ENCODE data around the gene UPF1. TPM values are rescaled to one million over a fixed set of nuclear protein-coding genes. Genes with fewer than 3 reads are reported as not detected.
"Not testable (repeated sequence)": the region's sequence is repeated elsewhere in the genome, so short reads cannot be mapped to it uniquely, and the experiment has no call there.

Gene UPF1
- total RNA-seq, 8 experiments from 2014 or later = 19.0 to 61.6 (median 28.9) TPM

DNA sequence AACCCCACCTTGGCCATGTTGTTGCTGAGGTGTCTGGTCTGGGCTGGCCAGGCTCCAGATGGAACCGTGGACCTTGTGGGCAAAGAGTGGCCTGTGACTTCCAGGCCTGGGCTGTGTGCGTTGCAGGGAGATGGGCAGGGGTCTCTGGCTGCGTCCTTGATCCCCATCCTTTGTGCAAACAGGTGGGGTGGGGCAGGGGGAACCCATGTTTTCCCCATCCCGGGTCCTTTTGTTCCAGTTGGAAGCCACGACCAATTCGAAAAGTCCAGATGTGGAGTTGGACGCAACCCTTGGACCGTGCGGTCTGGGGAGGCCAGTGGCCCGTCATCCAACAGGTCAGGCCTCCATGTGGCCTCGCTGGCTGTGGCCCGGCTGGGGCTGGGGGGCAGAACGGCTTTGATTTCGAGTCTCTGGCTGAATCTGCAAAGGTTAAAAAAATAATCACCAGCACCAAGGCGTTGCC, 27.6 kb upstream of the UPF1 start:
- WGBS, 10 experiments = 40 to 80% (median 77%) methylated on average over 1 to 7 of the region's 15 CpGs; no CpG with 5 or more reads in 6 of the 10 experiments
- Histone ChIP-seq H3K4me1 (replicated peaks in 1 of 2) (no peaks in the 10 kb centered on the region), H3K4me3 (no peak overlapping the region), H3K27ac (no peak overlapping the region)
- in situ Hi-C loops (cut with MboI; ENCODE audit: low pct_unique_long_range_greater_than_20kb in 2 of 9, low sequenced_read_pairs in 9 of 9, unreplicated experiment in 9 of 9) = no loop called here
- no peak for ATAC-seq (replicated peaks in 6 of 8)

DNA sequence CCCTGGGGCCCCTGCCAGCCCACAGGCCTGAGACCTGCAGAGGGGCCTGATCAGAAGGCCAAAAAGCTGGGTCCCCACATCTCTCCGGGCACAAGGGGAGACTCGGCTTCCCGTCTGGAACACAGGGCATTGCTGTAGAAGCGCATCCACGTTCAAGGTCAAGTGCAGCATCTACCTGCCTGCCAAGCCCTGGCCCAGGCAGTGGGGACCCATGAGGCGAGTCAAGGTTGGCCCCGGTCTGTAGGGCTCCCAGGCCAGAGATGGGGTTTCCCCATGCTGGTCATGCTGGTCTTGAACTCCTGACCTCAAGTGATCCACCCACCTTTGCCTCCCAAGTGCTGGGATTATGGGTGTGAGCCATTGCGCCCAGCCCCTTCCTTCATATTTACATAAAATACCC, 27.1 kb upstream of the UPF1 start:
- ATAC-seq (replicated peaks in 6 of 8) = no peak
- no peak overlapping the region for H3K27ac ChIP-seq
- no peak overlapping the region for H3K4me3 ChIP-seq
- H3K4me1 ChIP-seq (replicated peaks in 1 of 2) = no peaks in the 10 kb centered on the region
- WGBS, 10 experiments = 85 to 100% (median 100%) methylated on average over 1 to 2 of the region's 8 CpGs; no CpG with 5 or more reads in 5 of the 10 experiments
- in situ Hi-C loops (cut with MboI; ENCODE audit: low pct_unique_long_range_greater_than_20kb in 2 of 9, low sequenced_read_pairs in 9 of 9, unreplicated experiment in 9 of 9) = no loop called here

DNA sequence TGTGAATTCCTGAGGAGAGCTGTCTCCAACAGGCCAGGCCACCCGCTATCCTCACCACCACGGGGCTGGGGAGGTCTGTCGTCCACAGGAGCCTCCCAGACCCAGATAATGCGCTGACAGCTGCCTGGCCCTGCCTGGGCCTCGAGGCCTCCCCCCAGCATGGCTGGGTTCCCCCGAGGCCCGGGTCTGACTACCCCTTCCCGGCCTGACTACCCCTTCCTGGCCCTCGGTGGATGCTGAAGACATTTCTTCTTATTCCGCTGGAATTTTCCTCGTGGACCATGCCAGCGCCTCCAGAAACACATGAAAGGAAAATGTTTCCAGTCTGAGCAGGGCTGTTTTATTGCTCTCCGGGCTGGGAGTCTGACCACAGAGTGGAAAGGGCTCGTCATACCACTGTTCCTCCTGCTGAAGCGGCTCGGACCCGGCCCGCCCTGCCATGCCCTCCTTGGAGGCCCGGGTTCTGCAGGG, 23.9 kb upstream of the UPF1 start:
- 47 to 100% (median 83%) methylated on average over 1 to 3 of the region's 19 CpGs; no CpG with 5 or more reads in 6 of the 10 experiments for WGBS, 10 experiments
- no peaks in the 10 kb centered on the region for H3K4me1 ChIP-seq (replicated peaks in 1 of 2)
- no peak for ATAC-seq (replicated peaks in 6 of 8)
- in situ Hi-C loops (cut with MboI; ENCODE audit: low pct_unique_long_range_greater_than_20kb in 2 of 9, low sequenced_read_pairs in 9 of 9, unreplicated experiment in 9 of 9) = no loop called here
- H3K27ac ChIP-seq = no peak overlapping the region
- H3K4me3 ChIP-seq = no peak overlapping the region

DNA sequence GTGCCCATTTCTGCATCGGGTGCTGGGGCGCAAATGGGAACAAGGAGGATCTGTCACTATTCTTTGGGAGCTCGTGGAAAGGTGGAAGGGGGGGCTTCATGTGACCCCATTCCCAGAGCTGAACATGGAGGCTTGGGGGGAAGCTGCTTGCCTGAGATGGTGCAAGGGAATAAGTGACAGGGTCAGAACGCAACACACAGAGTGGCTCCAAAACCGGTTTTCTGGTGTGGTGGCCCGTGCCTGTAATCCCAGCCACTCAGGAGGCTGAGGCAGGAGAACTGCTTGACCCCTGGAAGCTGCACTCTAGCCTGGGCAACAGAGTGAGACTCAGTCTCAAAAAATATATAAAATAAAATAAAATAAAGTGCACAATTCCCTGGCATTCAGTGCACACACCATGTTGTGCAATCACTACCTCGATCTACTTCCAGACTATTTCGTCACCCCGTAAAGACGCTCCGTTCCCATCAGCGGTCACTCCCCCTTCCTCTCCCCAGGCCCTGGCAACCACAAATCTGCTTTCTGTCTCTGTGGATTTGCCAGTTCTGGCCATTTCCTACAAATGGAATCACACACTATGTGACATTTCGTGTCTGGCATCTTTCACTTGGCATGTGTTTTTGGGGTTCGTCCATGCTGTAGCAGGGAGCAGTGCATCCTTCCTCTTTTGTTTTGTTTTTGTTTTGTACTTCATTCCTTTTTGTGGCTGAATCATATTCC, 22.4 kb upstream of the UPF1 start:
- no peak overlapping the region for H3K27ac ChIP-seq
- H3K4me3 ChIP-seq = no peak overlapping the region
- peak in 3 of 8 experiments; percentile 60 to 91 (median 63) for ATAC-seq (replicated peaks in 6 of 8)
- in situ Hi-C loops (cut with MboI; ENCODE audit: low pct_unique_long_range_greater_than_20kb in 2 of 9, low sequenced_read_pairs in 9 of 9, unreplicated experiment in 9 of 9) = no loop called here
- 17 to 80% (median 54%) methylated on average over 1 to 13 of the region's 14 CpGs for WGBS, 10 experiments
- H3K4me1 ChIP-seq (replicated peaks in 1 of 2) = no peaks in the 10 kb centered on the region

DNA sequence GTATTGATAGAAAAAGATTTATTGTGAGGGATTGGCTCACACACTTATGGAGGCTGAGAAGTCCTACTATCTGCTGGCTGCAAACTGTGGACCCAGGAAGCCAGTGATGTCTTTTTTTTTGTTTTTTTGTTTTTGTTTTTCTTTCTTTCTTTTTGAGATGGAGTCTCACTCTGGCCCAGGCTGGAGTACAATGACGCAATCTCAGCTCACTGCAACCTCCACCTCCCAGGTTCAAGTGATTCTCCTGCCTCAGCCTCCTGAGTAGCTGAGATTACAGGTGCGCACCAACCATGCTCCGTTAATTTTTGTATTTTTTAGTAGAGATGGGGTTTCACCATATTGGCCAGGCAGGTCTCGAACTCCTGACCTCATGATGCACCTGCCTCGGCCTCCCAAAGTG, 20.1 kb upstream of the UPF1 start:
- H3K27ac ChIP-seq; H3K4me3 ChIP-seq; ATAC-seq (replicated peaks in 6 of 8); in situ Hi-C loops (cut with MboI; ENCODE audit: low pct_unique_long_range_greater_than_20kb in 2 of 9, low sequenced_read_pairs in 9 of 9, unreplicated experiment in 9 of 9); H3K4me1 ChIP-seq (replicated peaks in 1 of 2): not testable (repeated sequence)
- 62 to 100% (median 94%) methylated on average over 1 to 4 of the region's 5 CpGs; no CpG with 5 or more reads in 2 of the 10 experiments for WGBS, 10 experiments

DNA sequence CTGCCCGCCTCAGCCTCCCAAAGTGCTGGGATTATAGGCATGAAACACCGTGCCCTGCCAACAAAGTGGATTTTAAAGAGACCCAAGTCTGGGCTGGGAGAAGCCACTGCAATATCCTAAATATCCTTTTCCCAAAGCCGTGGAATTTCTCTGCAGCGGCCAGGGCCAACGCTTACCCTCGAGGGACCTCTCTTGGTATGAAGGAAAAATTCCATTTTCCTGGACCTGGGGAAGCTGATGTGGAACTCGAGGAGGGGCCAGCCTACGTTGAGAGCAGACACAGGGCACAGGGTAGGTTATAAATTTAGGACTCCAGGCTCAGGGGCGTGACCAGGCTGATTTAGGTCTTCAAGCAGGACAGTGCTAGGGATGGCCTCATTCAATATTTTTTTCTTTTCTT, 17.7 kb upstream of the UPF1 start:
- Histone ChIP-seq H3K4me3 (no peak overlapping the region), H3K27ac (no peak overlapping the region), H3K4me1 (replicated peaks in 1 of 2) (no peaks in the 10 kb centered on the region)
- 0 to 80% (median 50%) methylated on average over 1 to 5 of the region's 9 CpGs; no CpG with 5 or more reads in 4 of the 10 experiments for WGBS, 10 experiments
- in situ Hi-C loops (cut with MboI; ENCODE audit: low pct_unique_long_range_greater_than_20kb in 2 of 9, low sequenced_read_pairs in 9 of 9, unreplicated experiment in 9 of 9) = no loop called here
- ATAC-seq (replicated peaks in 6 of 8) = peak in 1 of 8 experiments; percentile 61

DNA sequence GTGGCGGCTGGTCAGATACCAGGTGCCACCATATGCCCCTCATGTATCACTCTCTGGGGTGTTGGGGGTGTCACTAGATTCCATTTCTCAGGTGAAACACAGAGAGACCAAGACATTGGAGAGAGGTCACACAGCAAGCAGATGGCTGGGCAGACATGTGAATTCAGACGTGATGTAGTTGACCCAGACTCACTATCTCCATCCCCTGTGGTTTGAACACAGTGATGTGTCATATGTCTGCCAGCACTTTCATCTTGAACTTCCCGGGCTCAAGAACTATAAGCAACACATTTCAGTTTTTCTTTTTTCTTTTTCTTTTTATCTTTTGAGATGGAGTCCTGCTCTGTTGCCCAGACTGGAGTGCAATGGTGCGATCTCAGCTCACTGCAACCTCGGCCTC, 16.1 kb upstream of the UPF1 start:
- WGBS, 10 experiments = 20 to 100% (median 79%) methylated on average over 1 to 4 of the region's 5 CpGs; no CpG with 5 or more reads in 3 of the 10 experiments
- H3K4me3 ChIP-seq = no peak overlapping the region
- in situ Hi-C loops (cut with MboI; ENCODE audit: low pct_unique_long_range_greater_than_20kb in 2 of 9, low sequenced_read_pairs in 9 of 9, unreplicated experiment in 9 of 9) = no loop called here
- no peaks in the 10 kb centered on the region for H3K4me1 ChIP-seq (replicated peaks in 1 of 2)
- no peak overlapping the region for H3K27ac ChIP-seq
- ATAC-seq (replicated peaks in 6 of 8) = no peak

DNA sequence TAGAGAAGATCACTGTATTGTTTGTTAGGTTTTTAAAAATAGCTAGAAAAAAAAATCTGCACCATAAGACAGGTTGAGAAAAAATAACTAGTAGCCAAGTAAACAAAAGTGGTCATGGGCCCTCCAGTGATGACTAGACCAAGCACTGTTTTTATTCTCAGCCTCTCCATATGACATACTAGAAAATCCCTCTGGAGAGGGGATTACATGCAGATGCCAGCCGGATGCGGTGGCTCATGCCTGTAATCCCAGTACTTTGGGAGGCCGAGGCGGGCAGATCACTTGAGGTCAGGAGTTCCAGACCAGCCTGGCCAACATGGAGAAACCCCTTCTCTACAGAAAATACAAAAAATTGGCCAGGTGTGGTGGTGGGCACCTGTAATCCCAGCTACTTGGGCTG, 15.1 kb upstream of the UPF1 start:
- ATAC-seq (replicated peaks in 6 of 8); in situ Hi-C loops (cut with MboI; ENCODE audit: low pct_unique_long_range_greater_than_20kb in 2 of 9, low sequenced_read_pairs in 9 of 9, unreplicated experiment in 9 of 9); H3K4me1 ChIP-seq (replicated peaks in 1 of 2); H3K4me3 ChIP-seq; H3K27ac ChIP-seq: not testable (repeated sequence)
- 80 to 100% (median 85%) methylated on average over 1 to 4 of the region's 4 CpGs; no CpG with 5 or more reads in 4 of the 10 experiments for WGBS, 10 experiments

DNA sequence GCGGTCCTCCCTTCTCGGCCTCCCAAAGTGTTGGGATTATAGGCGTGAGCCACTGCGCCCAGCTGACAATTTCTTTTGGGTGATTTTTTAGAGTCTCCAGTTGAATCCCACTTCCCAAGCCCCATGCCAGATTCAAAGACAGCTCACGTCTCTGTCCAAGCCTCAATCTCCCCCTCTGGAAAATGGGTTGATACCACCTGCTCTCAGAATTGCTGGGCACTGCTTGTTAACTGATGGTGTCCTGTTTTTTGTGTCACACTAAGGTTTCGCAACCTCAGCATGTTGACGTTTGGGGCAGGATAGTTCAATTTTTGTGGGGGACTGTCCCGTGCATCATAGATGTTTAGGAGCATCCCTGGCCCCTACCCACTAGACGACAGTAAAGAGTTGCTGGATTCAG, 14.2 kb upstream of the UPF1 start:
- no peak for ATAC-seq (replicated peaks in 6 of 8)
- Histone ChIP-seq H3K4me3 (no peak overlapping the region), H3K27ac (no peak overlapping the region), H3K4me1 (replicated peaks in 1 of 2) (no peaks in the 10 kb centered on the region)
- in situ Hi-C loops (cut with MboI; ENCODE audit: low pct_unique_long_range_greater_than_20kb in 2 of 9, low sequenced_read_pairs in 9 of 9, unreplicated experiment in 9 of 9) = no loop called here
- WGBS, 10 experiments = 67 to 100% (median 95%) methylated on average over 1 to 8 of the region's 9 CpGs; no CpG with 5 or more reads in 2 of the 10 experiments

DNA sequence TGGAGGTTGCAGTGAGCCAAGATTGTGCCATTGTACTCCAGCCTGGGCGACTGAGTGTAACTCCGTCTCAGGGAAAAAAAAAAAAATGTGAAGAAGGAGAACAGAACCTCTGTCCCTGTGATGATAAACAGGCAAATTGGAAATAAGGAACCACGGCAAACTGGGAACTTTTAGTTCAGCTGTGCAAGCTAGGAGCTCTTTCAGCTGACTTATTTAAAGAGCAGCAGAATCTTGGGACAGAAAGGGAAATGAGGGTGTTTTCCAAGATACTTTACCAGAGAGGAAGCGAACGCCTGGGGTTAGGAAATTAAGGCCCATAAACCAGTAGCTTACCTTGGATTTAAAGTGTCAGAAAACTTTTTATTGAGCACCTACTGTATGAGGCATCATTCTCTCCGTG, 3.0 kb upstream of the UPF1 start:
- ATAC-seq (replicated peaks in 6 of 8) = no peak
- no peak overlapping the region for H3K4me3 ChIP-seq
- H3K4me1 ChIP-seq (replicated peaks in 1 of 2) = peaks cover 4 to 7% of the 10 kb centered on the region in 2 donors
- H3K27ac ChIP-seq = no peak overlapping the region
- WGBS, 10 experiments = 15 to 88% (median 46%) methylated on average over 1 to 5 of the region's 6 CpGs; no CpG with 5 or more reads in 2 of the 10 experiments
- in situ Hi-C loops (cut with MboI; ENCODE audit: low pct_unique_long_range_greater_than_20kb in 2 of 9, low sequenced_read_pairs in 9 of 9, unreplicated experiment in 9 of 9) = loop anchor here in 3 of 9 experiments (25.0 kb wide), 2 partner anchors 241 to 366 kb away; partner anchors contain the start of gene REX1BD (in 3 of the 3)

DNA sequence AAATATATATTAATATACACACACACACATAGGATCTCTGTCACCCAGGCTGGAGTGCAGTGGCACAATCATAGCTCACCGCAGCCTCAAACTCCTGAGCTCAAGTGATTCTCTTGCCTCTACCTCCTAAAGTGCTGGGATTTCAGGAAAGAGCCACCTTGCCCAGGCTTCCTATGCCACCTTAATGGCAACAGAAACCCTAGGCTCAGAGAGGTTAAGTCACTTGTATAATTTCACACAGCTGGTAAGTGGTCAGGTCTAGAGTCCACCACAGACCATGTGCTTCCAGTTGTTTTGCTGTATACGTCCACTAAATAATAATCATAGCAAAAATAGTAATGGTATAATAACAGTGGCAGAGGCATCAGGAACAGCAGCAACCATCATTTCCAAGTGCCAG, 1.3 kb upstream of the UPF1 start:
- 50 to 100% (median 92%) methylated on average over 1 to 2 of the region's 2 CpGs; no CpG with 5 or more reads in 4 of the 10 experiments for WGBS, 10 experiments
- no peak for ATAC-seq (replicated peaks in 6 of 8)
- Histone ChIP-seq H3K4me1 (replicated peaks in 1 of 2) (peaks cover 12 to 16% of the 10 kb centered on the region in 2 donors), H3K4me3 (no peak overlapping the region), H3K27ac (no peak overlapping the region)
- in situ Hi-C loops (cut with MboI; ENCODE audit: low pct_unique_long_range_greater_than_20kb in 2 of 9, low sequenced_read_pairs in 9 of 9, unreplicated experiment in 9 of 9) = loop anchor here in 3 of 9 experiments (25.0 kb wide), 2 partner anchors 243 to 368 kb away; partner anchors contain the start of gene REX1BD (in 3 of the 3)

DNA sequence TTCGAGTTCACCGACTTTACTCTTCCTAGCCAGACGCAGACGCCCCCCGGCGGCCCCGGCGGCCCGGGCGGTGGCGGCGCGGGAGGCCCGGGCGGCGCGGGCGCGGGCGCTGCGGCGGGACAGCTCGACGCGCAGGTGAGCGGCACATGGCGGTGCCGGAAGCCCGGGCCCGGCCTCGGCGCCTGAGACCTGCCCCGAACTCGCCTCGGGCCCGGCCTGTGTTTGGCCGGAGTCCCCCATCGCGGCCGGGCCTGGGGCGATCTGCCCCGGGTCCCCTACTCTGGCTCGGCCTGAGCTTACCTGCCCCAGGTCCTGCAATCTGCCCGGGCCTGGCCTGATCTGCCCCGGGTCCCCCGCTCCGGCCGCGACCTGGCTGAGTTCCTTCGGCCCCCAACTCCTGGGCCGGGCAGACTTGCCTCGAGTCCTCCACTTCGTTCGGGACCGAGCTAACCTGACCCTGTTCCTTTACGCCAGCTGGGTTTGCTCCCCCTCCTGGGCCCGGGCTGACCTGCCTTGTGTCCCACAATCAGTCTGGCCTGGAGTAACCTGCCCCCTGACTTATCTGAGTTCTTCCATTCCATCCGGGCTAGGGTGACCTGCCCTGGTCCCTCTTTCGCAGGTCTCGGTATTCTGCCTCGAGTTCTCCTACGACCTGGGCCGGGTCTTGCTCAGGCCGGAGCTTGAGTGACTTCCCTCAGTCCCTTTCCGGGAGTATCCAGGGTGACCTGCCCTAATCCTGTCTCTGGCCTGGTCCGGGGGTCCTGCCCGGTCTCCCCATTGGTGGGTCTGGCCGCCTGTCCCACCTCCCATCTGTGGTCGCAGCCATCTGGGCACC, 764 bp downstream of the UPF1 start:
- peak overlapping the region; percentile 64 to 96 (median 82) for H3K4me3 ChIP-seq
- WGBS, 10 experiments = 0 to 10% (median 0%) methylated on average over 1 to 30 of the region's 69 CpGs; no CpG with 5 or more reads in 3 of the 10 experiments
- H3K4me1 ChIP-seq (replicated peaks in 1 of 2) = peaks cover 12 to 16% of the 10 kb centered on the region in 2 donors
- in situ Hi-C loops (cut with MboI; ENCODE audit: low pct_unique_long_range_greater_than_20kb in 2 of 9, low sequenced_read_pairs in 9 of 9, unreplicated experiment in 9 of 9) = loop anchor here in 3 of 9 experiments (25.0 kb wide), 2 partner anchors 245 to 370 kb away; partner anchors contain the start of gene REX1BD (in 3 of the 3)
- ATAC-seq (replicated peaks in 6 of 8) = peak in 7 of 8 experiments; percentile 15 to 59 (median 31)
- peak overlapping the region in 1 of 2 donors; percentile 82 for H3K27ac ChIP-seq

Measured in motor neuron (in vitro differentiated cells).